ENCODE data around the gene HEMK1. TPM values are rescaled to one million over a fixed set of nuclear protein-coding genes. Genes with fewer than 3 reads are reported as not detected.

The HEMK1 gene
- total RNA-seq, 2 experiments from 2014 or later = 12.4 to 14.6 TPM

DNA sequence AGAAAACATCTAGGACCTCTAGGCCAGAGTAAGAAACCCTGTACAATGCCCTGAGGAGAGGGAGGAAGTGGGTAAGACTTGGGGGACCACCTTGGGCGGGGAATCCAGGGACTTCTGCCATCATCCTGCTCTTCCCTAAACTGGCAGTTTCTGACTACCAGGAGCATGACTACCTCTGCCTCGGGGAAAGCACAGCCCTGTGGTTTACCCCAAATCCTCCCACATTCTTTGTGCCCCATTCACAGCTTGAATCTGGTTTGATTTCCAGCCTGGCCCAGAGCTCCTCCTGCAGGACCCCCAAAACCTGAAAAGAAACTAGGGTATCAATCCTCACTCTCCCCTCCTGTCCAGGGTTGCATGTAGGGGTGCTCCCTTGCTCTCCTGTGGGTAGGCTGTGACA, 6.5 kb upstream of the HEMK1 start:
- H3K36me3 ChIP-seq (ENCODE audit: insufficient read depth, low read length) = no peaks in the 10 kb centered on the region
- DNase-seq (no peak), ATAC-seq (ENCODE audit: poor library complexity) (no peak)
- Mint-ChIP-seq H3K27me3 (no peaks in the 10 kb centered on the region), H3K36me3 (ENCODE audit: low read depth) (no peaks in the 10 kb centered on the region), H3K4me3 (no peak overlapping the region), H3K9me3 (no peaks in the 10 kb centered on the region), H3K27ac (no peak overlapping the region), H3K4me1 (ENCODE audit: low read depth) (peaks cover 16% of the 10 kb centered on the region)
- ChIA-PET CTCF (no interaction called here), POLR2A (no interaction called here)
- H3K4me3 ChIP-seq (ENCODE audit: low read length) = no peak overlapping the region
- intact Hi-C loops (cut with DNase I, micrococcal nuclease) = loop anchor here in 1 of 2 experiments (10.0 kb wide), 1 partner anchor 1972 kb away; the partner anchor contains the start of genes NT5DC2 and UQCC5
- H3K4me1 ChIP-seq (ENCODE audit: insufficient read depth, low read length) = peaks cover 18% of the 10 kb centered on the region
- no peaks in the 10 kb centered on the region for H3K27me3 ChIP-seq (ENCODE audit: control insufficient read depth in 1 of 2, insufficient read depth in 2 of 2, low read length in 2 of 2)
- TF ChIP-seq, protein P1, sequence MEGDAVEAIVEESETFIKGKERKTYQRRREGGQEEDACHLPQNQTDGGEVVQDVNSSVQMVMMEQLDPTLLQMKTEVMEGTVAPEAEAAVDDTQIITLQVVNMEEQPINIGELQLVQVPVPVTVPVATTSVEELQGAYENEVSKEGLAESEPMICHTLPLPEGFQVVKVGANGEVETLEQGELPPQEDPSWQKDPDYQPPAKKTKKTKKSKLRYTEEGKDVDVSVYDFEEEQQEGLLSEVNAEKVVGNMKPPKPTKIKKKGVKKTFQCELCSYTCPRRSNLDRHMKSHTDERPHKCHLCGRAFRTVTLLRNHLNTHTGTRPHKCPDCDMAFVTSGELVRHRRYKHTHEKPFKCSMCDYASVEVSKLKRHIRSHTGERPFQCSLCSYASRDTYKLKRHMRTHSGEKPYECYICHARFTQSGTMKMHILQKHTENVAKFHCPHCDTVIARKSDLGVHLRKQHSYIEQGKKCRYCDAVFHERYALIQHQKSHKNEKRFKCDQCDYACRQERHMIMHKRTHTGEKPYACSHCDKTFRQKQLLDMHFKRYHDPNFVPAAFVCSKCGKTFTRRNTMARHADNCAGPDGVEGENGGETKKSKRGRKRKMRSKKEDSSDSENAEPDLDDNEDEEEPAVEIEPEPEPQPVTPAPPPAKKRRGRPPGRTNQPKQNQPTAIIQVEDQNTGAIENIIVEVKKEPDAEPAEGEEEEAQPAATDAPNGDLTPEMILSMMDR (IDR thresholded peaks at IDR 0.05) = no peak
- H3K9me3 ChIP-seq (ENCODE audit: control insufficient read depth in 1 of 2, insufficient read depth in 1 of 2, low read length in 2 of 2) = no peaks in the 10 kb centered on the region
- no peak overlapping the region for H3K27ac ChIP-seq (ENCODE audit: low read depth in 1 of 2, low read length in 2 of 2)

DNA sequence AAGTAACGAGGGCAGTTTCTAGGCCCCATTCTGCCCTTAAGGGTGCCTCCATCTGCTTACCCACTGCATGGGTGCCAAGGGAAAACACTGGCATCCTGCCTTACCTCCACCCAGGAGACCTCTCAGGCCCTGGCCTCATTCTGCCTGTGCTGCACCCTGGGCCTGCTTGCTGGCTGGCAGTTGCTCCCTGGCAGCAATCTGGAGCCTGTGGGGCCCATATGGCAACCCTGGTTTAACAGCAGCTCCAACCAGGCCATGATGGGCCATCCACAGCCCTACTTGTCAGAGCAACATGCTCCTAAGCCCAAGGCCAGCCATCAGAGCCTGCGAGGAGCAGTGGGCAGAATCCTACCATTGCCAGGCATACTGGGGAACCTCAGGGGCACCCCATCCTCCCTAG, 5.5 kb upstream of the HEMK1 start:
- Histone ChIP-seq H3K9me3 (ENCODE audit: control insufficient read depth in 1 of 2, insufficient read depth in 1 of 2, low read length in 2 of 2) (no peaks in the 10 kb centered on the region), H3K4me3 (ENCODE audit: low read length) (no peak overlapping the region), H3K36me3 (ENCODE audit: insufficient read depth, low read length) (no peaks in the 10 kb centered on the region), H3K27me3 (ENCODE audit: control insufficient read depth in 1 of 2, insufficient read depth in 2 of 2, low read length in 2 of 2) (no peaks in the 10 kb centered on the region), H3K27ac (ENCODE audit: low read depth in 1 of 2, low read length in 2 of 2) (no peak overlapping the region), H3K4me1 (ENCODE audit: insufficient read depth, low read length) (peaks cover 28% of the 10 kb centered on the region)
- TF ChIP-seq, protein P1 (IDR thresholded peaks at IDR 0.05) = no peak
- CTCF ChIA-PET = no interaction called here
- H3K4me1 Mint-ChIP-seq (ENCODE audit: low read depth) = peaks cover 25% of the 10 kb centered on the region
- H3K27me3 Mint-ChIP-seq = no peaks in the 10 kb centered on the region
- no peak overlapping the region for H3K4me3 Mint-ChIP-seq
- H3K9me3 Mint-ChIP-seq = no peaks in the 10 kb centered on the region
- POLR2A ChIA-PET = no interaction called here
- DNase-seq = no peak
- intact Hi-C loops (cut with DNase I, micrococcal nuclease) = loop anchor here in 1 of 2 experiments (10.0 kb wide), 1 partner anchor 1971 kb away; the partner anchor contains the start of genes NT5DC2 and UQCC5
- peaks cover 4% of the 10 kb centered on the region for H3K36me3 Mint-ChIP-seq (ENCODE audit: low read depth)
- H3K27ac Mint-ChIP-seq = no peak overlapping the region
- no peak for ATAC-seq (ENCODE audit: poor library complexity)

GRCh38 chr3:50564321-50564720, 5.0 kb upstream of the HEMK1 start:
- no peak for ATAC-seq (ENCODE audit: poor library complexity)
- intact Hi-C loops (cut with DNase I, micrococcal nuclease) = loop anchor here in 1 of 2 experiments (10.0 kb wide), 1 partner anchor 1970 kb away; the partner anchor contains the start of genes NT5DC2 and UQCC5

More at GRCh38 chr3:50564321-50564720, 5.0 kb upstream of the HEMK1 start:
- Histone ChIP-seq H3K9me3 (ENCODE audit: control insufficient read depth in 1 of 2, insufficient read depth in 1 of 2, low read length in 2 of 2) (no peaks in the 10 kb centered on the region), H3K27ac (ENCODE audit: low read depth in 1 of 2, low read length in 2 of 2) (no peak overlapping the region), H3K36me3 (ENCODE audit: insufficient read depth, low read length) (no peaks in the 10 kb centered on the region), H3K4me3 (ENCODE audit: low read length) (no peak overlapping the region), H3K27me3 (ENCODE audit: control insufficient read depth in 1 of 2, insufficient read depth in 2 of 2, low read length in 2 of 2) (no peaks in the 10 kb centered on the region), H3K4me1 (ENCODE audit: insufficient read depth, low read length) (peaks cover 32% of the 10 kb centered on the region)
- Mint-ChIP-seq H3K9me3 (no peaks in the 10 kb centered on the region), H3K4me1 (ENCODE audit: low read depth) (peaks cover 30% of the 10 kb centered on the region), H3K36me3 (ENCODE audit: low read depth) (peaks cover 8% of the 10 kb centered on the region), H3K27me3 (no peaks in the 10 kb centered on the region), H3K4me3 (no peak overlapping the region), H3K27ac (no peak overlapping the region)
- TF ChIP-seq, protein P1 (IDR thresholded peaks at IDR 0.05) = no peak
- POLR2A ChIA-PET = no interaction called here
- DNase-seq = no peak
- CTCF ChIA-PET = no interaction called here

Data from CD4-positive, alpha-beta T cell (primary cell).